H1 (cell line): ENCODE data around the gene CCNK. TPM values are rescaled to one million over a fixed set of nuclear protein-coding genes. Genes with fewer than 3 reads are reported as not detected.

Experiments
- CTCF ChIA-PET: fragments of 300-600 bp; sonication (Branson Sonifier 250); formaldehyde crosslinking; loops from one replicate; lab custom pipeline; 2021; ENCODE audit not compliant: partially characterized antibody; lab: Charles Lee
- POLR2A ChIA-PET: fragments of 300-600 bp; sonication (Branson Sonifier 250); formaldehyde crosslinking; loops from one replicate; lab custom pipeline; 2021; ENCODE audit warnings: inconsistent platforms; ENCODE audit not compliant: partially characterized antibody; lab: Charles Lee
- DNase-seq, 2 experiments: peaks; one replicate each; pipeline versions ENCODE4 v3.0.0 to v3.0.0-alpha.2; 2010 to 2022; ENCODE audit warnings: low spot score in 2 of 2, low read depth in 1 of 2, mixed read lengths in 1 of 2
- FAIRE-seq: peaks from 2 replicates; lab custom pipeline; 2011; peaks lifted over from hg19 to GRCh38; lab: Jason Lieb, UNC
- H2AFZ ChIP-seq: 2 replicates; pipeline ENCODE4 v1.8.1; 2012; ENCODE audit warnings: low read length, inconsistent platforms
- H2AK5ac ChIP-seq: 2 replicates; pipeline ENCODE4 v1.6.1; 2013; ENCODE audit warnings: low read depth, low read length
- H2BK120ac ChIP-seq: replicated peaks from 2 replicates; pipeline ENCODE3; 2013; ENCODE audit warnings: low read depth, low read length, inconsistent platforms
- H2BK12ac ChIP-seq: 2 replicates; pipeline ENCODE4 v1.6.1; 2013; ENCODE audit warnings: low read depth, low read length
- H2BK15ac ChIP-seq: 2 replicates; pipeline ENCODE4 v1.6.1; 2013; ENCODE audit warnings: low read length
- H2BK20ac ChIP-seq: 2 replicates; pipeline ENCODE4 v1.6.1; 2013; ENCODE audit warnings: low read length
- H2BK5ac ChIP-seq: 2 replicates; pipeline ENCODE4 v1.6.1; 2013; ENCODE audit warnings: low read depth, low read length
- H3K14ac ChIP-seq: 2 replicates; pipeline ENCODE4 v1.6.1; 2013; ENCODE audit warnings: inconsistent platforms; ENCODE audit not compliant: insufficient read length
- H3K18ac ChIP-seq: 2 replicates; pipeline ENCODE4 v1.6.1; 2013; ENCODE audit warnings: low read length; ENCODE audit errors: extremely low read depth
- H3K23ac ChIP-seq: 2 replicates; pipeline ENCODE4 v1.6.1; 2013; ENCODE audit warnings: inconsistent platforms; ENCODE audit not compliant: insufficient read length
- H3K23me2 ChIP-seq: 2 replicates; pipeline ENCODE4 v1.6.1; 2013; ENCODE audit warnings: low read depth, low read length
- H3K27ac ChIP-seq: 2 replicates; pipeline ENCODE4 v1.6.1; 2011; ENCODE audit warnings: low read depth, low read length, inconsistent platforms
- H3K27me3 ChIP-seq, 4 experiments: replicated peaks in 1 of 4; 1 replicate in 1 of 4; 2 replicates in 3 of 4; pipeline versions ENCODE4 v1.6.1 to v1.8.1; 2011 to 2013; ENCODE audit warnings: low read length in 3 of 4, mild to moderate bottlenecking in 3 of 4, inconsistent platforms in 2 of 4, mixed read lengths in 2 of 4, moderate library complexity in 1 of 4; ENCODE audit not compliant: control insufficient read depth in 3 of 4, insufficient read depth in 3 of 4; ENCODE audit errors: extremely low read depth in 1 of 4
- H3K36me3 ChIP-seq, 4 experiments: 2 replicates each; pipeline versions ENCODE4 v1.6.1 to v1.8.1; 2011 to 2013; ENCODE audit warnings: mild to moderate bottlenecking in 4 of 4, low read length in 3 of 4, moderate library complexity in 2 of 4, control low read depth in 1 of 4, inconsistent platforms in 1 of 4; ENCODE audit not compliant: insufficient read depth in 4 of 4, control insufficient read depth in 2 of 4
- H3K4ac ChIP-seq: replicated peaks from 2 replicates; pipeline ENCODE3; 2013; ENCODE audit warnings: low read length, low read depth, mixed read lengths, inconsistent platforms; ENCODE audit not compliant: insufficient read length
- H3K4me1 ChIP-seq, 4 experiments: replicated peaks in 1 of 4; 1 replicate in 1 of 4; 2 replicates in 3 of 4; pipeline versions ENCODE4 v1.6.1 to v1.8.1; 2011 to 2013; ENCODE audit warnings: low read length in 3 of 4, inconsistent platforms in 2 of 4, mixed read lengths in 1 of 4; ENCODE audit not compliant: insufficient read depth in 4 of 4, control insufficient read depth in 3 of 4
- H3K4me2 ChIP-seq, 2 experiments: 2 replicates each; pipeline versions ENCODE4 v1.6.1 to v1.8.1; 2011 to 2013; ENCODE audit warnings: low read depth in 2 of 2, low read length in 2 of 2, control low read depth in 1 of 2, inconsistent platforms in 1 of 2, mild to moderate bottlenecking in 1 of 2; ENCODE audit not compliant: insufficient read depth in 1 of 2
- H3K4me3 ChIP-seq, 4 experiments: fragments of 200-600, 300-600 bp in 1 of 4; sonication (generic), shearing (Covaris generic), sonication (Bioruptor Twin) in 1 of 4; 2 replicates each; pipeline versions ENCODE4 v1.5.1 to v1.8.1; 2011 to 2016; ENCODE audit warnings: low read length in 4 of 4, low read depth in 3 of 4, control low read depth in 2 of 4, inconsistent platforms in 2 of 4, mild to moderate bottlenecking in 2 of 4, mixed read lengths in 1 of 4, moderate library complexity in 1 of 4; ENCODE audit not compliant: insufficient read depth in 2 of 4; ENCODE audit errors: extremely low read depth in 1 of 4
- H3K56ac ChIP-seq: replicated peaks from 2 replicates; pipeline ENCODE3; 2013; ENCODE audit warnings: low read depth, mild to moderate bottlenecking, mixed read lengths, low read length, inconsistent platforms; ENCODE audit not compliant: insufficient read length
- H3K79me1 ChIP-seq: 2 replicates; pipeline ENCODE4 v1.6.1; 2013; ENCODE audit warnings: low read depth, low read length, control low read depth
- H3K79me2 ChIP-seq, 2 experiments: 2 replicates each; pipeline versions ENCODE4 v1.6.1 to v1.8.1; 2012 to 2013; ENCODE audit warnings: low read length in 2 of 2, mild to moderate bottlenecking in 2 of 2, inconsistent platforms in 1 of 2; ENCODE audit not compliant: insufficient read depth in 2 of 2, control insufficient read depth in 1 of 2
- H3K9ac ChIP-seq, 4 experiments: replicated peaks in 1 of 4; 1 replicate in 1 of 4; 2 replicates in 3 of 4; pipeline versions ENCODE4 v1.6.1 to v1.8.1; 2011 to 2013; ENCODE audit warnings: low read depth in 3 of 4, low read length in 3 of 4, control low read depth in 2 of 4, mild to moderate bottlenecking in 2 of 4, moderate library complexity in 2 of 4, inconsistent platforms in 1 of 4; ENCODE audit errors: extremely low read depth in 1 of 4
- H3K9me3 ChIP-seq, 2 experiments: 2 replicates each; pipeline versions ENCODE4 v1.6.1 to v1.8.1; 2012 to 2013; ENCODE audit warnings: mild to moderate bottlenecking in 2 of 2, moderate library complexity in 2 of 2, control low read depth in 1 of 2, inconsistent platforms in 1 of 2, low read depth in 1 of 2, low read length in 1 of 2, mixed read lengths in 1 of 2; ENCODE audit not compliant: insufficient read depth in 2 of 2
- H4K20me1 ChIP-seq, 2 experiments: replicated peaks in 1 of 2; 2 replicates each; pipeline versions ENCODE3 to v1.8.1; 2011 to 2013; ENCODE audit warnings: inconsistent platforms in 2 of 2, low read length in 2 of 2, mild to moderate bottlenecking in 1 of 2; ENCODE audit not compliant: insufficient read depth in 2 of 2, control insufficient read depth in 1 of 2
- H4K5ac ChIP-seq: 2 replicates; pipeline ENCODE4 v1.6.1; 2013; ENCODE audit warnings: low read length, low read depth, mixed read lengths, inconsistent platforms; ENCODE audit not compliant: insufficient read length
- H4K8ac ChIP-seq: 2 replicates; pipeline ENCODE4 v1.8.0; 2013; ENCODE audit warnings: mild to moderate bottlenecking, moderate library complexity, low read length, inconsistent platforms; ENCODE audit not compliant: insufficient read depth; ENCODE audit errors: extremely low read depth
- H4K91ac ChIP-seq: replicated peaks from 2 replicates; pipeline ENCODE3; 2013; ENCODE audit warnings: low read length, mixed read lengths, inconsistent platforms; ENCODE audit not compliant: insufficient read length
- CBX5 ChIP-seq: fragments of 300-800, 300-1000 bp; sonication (generic); IDR thresholded peaks from 2 replicates; pipeline ENCODE4 v1.7.1; 2016; ENCODE audit warnings: antibody characterized with exemption, low read length, low read depth
- CBX8 ChIP-seq: fragments of 300-800, 300-1000 bp; sonication (generic); IDR thresholded peaks from 2 replicates; pipeline ENCODE4 v1.7.1; 2016; ENCODE audit warnings: low read depth, low read length, borderline replicate concordance
- CREB1 ChIP-seq: IDR thresholded peaks from 2 replicates; pipeline ENCODE4 v1.6.1; 2012; ENCODE audit warnings: inconsistent platforms
- FOSL1 ChIP-seq: IDR thresholded peaks from 2 replicates; pipeline ENCODE4 v1.6.1; 2011; ENCODE audit warnings: mild to moderate bottlenecking, low read depth, low read length, moderate library complexity; ENCODE audit not compliant: insufficient read depth
- KDM4A ChIP-seq: IDR thresholded peaks from one replicate; pipeline ENCODE4 v1.7.1; 2012; ENCODE audit warnings: low read depth, mild to moderate bottlenecking, moderate library complexity, low read length, inconsistent platforms; ENCODE audit not compliant: severe bottlenecking
- KDM5A ChIP-seq: fragments of 200-600 bp; IDR thresholded peaks from 2 replicates; pipeline ENCODE4 v1.7.1; 2012; ENCODE audit warnings: mild to moderate bottlenecking, low read length, inconsistent platforms, mixed read lengths
- PHF8 ChIP-seq: fragments of 200-600 bp; sonication (generic); conservative IDR thresholded peaks from 2 replicates; pipeline ENCODE4 v1.7.1; 2012; ENCODE audit warnings: low read depth, mild to moderate bottlenecking, inconsistent platforms, low read length, moderate library complexity
- SRF ChIP-seq: IDR thresholded peaks from 2 replicates; pipeline ENCODE4 v1.6.1; 2011; ENCODE audit warnings: mild to moderate bottlenecking, low read depth, low read length, moderate library complexity
- TBP ChIP-seq: IDR thresholded peaks from 2 replicates; pipeline ENCODE4 v1.6.1; 2011; ENCODE audit warnings: low read depth, low read length, improper control_type of control experiment
- WGBS, 2 experiments: shearing (Covaris generic) in 1 of 2; methylation state at CpG; one replicate each; pipeline versions ENCODE4 v1.1.6 to v1.1.7; 2013 to 2015; ENCODE audit warnings: low lambda C conversion rate in 2 of 2, mixed read lengths in 2 of 2, inconsistent platforms in 1 of 2, low coverage in 1 of 2, missing lambda C conversion rate in 1 of 2; ENCODE audit not compliant: insufficient replicate concordance in 2 of 2, insufficient coverage in 1 of 2, insufficient read length in 1 of 2; ENCODE audit errors: extremely low coverage in 1 of 2, missing lambda C conversion rate in 1 of 2; 5-methylcytosine and 5-hydroxymethylcytosine counted together
- polyA plus RNA-seq, 7 experiments: library from polyadenylated mRNA; depleted of rRNA in 3 of 7; stranded (reverse) in 5 of 7; unstranded in 2 of 7; fragments of >200 nt in 5 of 7; fragments of 200-250 nt in 2 of 7; gene quantifications; 1 replicate in 5 of 7; 2 replicates in 1 of 7; 4 replicates in 1 of 7; pipeline versions ENCODE4 v1.2.1 to v1.2.3, GENCODE V29; 2011 to 2013; ENCODE audit warnings: missing spikeins in 2 of 7, mixed read lengths in 2 of 7
- total RNA-seq: library from RNA; stranded (reverse); fragmentation: NEBNext Ultra II Directional; extraction: Animal tissue kit (Norgen Biotek cat#: 25700); gene quantifications from 2 replicates; pipeline ENCODE4 v1.2.1, GENCODE V29; 2021
- TF ChIP-seq, protein P1 (sequence below), 3 experiments: IDR thresholded peaks; 1 replicate in 2 of 3; 2 replicates in 1 of 3; pipeline versions ENCODE4 v1.5.1 to v1.6.1; 2011; ENCODE audit warnings: low read length in 3 of 3, mild to moderate bottlenecking in 3 of 3, inconsistent platforms in 2 of 3, low read depth in 1 of 3, moderate library complexity in 1 of 3; ENCODE audit not compliant: insufficient read depth in 1 of 3; ENCODE audit errors: control extremely low read depth in 1 of 3
- TF ChIP-seq, protein P2 (sequence below): IDR thresholded peaks from 2 replicates; pipeline ENCODE4 v1.6.1; 2012; ENCODE audit warnings: inconsistent platforms

The CCNK gene
- total and polyA plus RNA-seq, 2 of the 8 experiments (the other 6 are each of a cell fraction or from before 2014, with no cell fraction given), result 10.7 to 82.7 TPM

DNA sequence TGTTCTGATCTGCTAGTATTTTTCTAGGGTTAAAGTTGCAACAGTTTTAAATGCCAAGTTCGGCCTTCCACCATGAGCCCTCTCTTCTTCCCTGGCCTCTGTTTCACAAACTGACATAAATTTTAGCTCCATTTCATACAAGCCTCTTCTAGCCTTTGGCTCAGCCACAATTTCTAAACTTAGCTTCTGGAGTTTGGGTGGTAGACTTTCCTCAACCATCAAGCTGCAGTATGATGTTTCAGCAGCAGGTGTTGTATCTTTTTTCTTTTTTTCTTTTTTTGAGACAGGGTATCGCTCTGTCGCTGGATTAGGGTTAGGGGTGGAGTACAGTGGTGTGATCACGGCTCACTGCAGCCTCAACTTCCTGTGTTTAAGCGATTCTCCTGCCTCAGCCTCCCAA, 30.0 kb upstream of the CCNK start:
- H3K23ac ChIP-seq, result no peak overlapping the region
- H3K23me2 ChIP-seq, result no peaks in the 10 kb centered on the region
- peaks cover 0 to 9% (median 4%) of the 10 kb centered on the region in 4 experiments; a peak in 2 of 8 replicates for H3K36me3 ChIP-seq
- no peak overlapping the region for H2AK5ac ChIP-seq
- H2BK20ac ChIP-seq, result no peak overlapping the region
- CTCF ChIA-PET, result interaction anchor here (0.6 to 2.6 kb wide), 4 partner anchors 9 to 61 kb away, joined by 4 to 24 read pairs (median 8); no protein-coding TSS in a partner anchor
- DNase-seq, result no peak
- no peak overlapping the region for H3K56ac ChIP-seq
- H2BK5ac ChIP-seq, result no peak overlapping the region
- peaks cover 0 to 4% of the 10 kb centered on the region in 2 experiments for H4K20me1 ChIP-seq
- H3K4me2 ChIP-seq, result no peak overlapping the region
- H3K79me2 ChIP-seq, result no peaks in the 10 kb centered on the region
- no peak overlapping the region for H2BK15ac ChIP-seq
- no peak overlapping the region for H3K4me3 ChIP-seq
- no peak overlapping the region for H3K27ac ChIP-seq
- no peak overlapping the region for H4K5ac ChIP-seq
- H3K18ac ChIP-seq, result no peak overlapping the region
- no peak overlapping the region for H3K4ac ChIP-seq
- H3K14ac ChIP-seq, result no peak overlapping the region
- no peak overlapping the region for H4K8ac ChIP-seq
- H2BK120ac ChIP-seq, result no peak overlapping the region
- no peak for FAIRE-seq
- H3K4me1 ChIP-seq, result no peaks in the 10 kb centered on the region
- H3K9ac ChIP-seq, result no peak overlapping the region
- H2AFZ ChIP-seq, result no peak overlapping the region
- H4K91ac ChIP-seq, result no peak overlapping the region
- no peaks in the 10 kb centered on the region for H3K79me1 ChIP-seq
- H2BK12ac ChIP-seq, result no peak overlapping the region
- POLR2A ChIA-PET, result no interaction called here
- H3K9me3 ChIP-seq, result no peaks in the 10 kb centered on the region
- no peaks in the 10 kb centered on the region for H3K27me3 ChIP-seq
- 85% methylated on average over 5 of the region's 5 CpGs; no CpG with 5 or more reads in 1 of the 2 experiments for WGBS, 2 experiments
- TF ChIP-seq CBX8 (no peak), KDM5A (no peak), PHF8 (no peak), KDM4A (no peak), SRF (no peak), CREB1 (no peak), FOSL1 (no peak), TBP (no peak), CBX5 (no peak)
- TF ChIP-seq, protein P1, sequence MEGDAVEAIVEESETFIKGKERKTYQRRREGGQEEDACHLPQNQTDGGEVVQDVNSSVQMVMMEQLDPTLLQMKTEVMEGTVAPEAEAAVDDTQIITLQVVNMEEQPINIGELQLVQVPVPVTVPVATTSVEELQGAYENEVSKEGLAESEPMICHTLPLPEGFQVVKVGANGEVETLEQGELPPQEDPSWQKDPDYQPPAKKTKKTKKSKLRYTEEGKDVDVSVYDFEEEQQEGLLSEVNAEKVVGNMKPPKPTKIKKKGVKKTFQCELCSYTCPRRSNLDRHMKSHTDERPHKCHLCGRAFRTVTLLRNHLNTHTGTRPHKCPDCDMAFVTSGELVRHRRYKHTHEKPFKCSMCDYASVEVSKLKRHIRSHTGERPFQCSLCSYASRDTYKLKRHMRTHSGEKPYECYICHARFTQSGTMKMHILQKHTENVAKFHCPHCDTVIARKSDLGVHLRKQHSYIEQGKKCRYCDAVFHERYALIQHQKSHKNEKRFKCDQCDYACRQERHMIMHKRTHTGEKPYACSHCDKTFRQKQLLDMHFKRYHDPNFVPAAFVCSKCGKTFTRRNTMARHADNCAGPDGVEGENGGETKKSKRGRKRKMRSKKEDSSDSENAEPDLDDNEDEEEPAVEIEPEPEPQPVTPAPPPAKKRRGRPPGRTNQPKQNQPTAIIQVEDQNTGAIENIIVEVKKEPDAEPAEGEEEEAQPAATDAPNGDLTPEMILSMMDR (IDR thresholded peaks at IDR 0.05; ENCODE audit: control extremely low read depth in 1 of 3, insufficient read depth in 1 of 3, low read depth in 1 of 3, low read length in 3 of 3), result no peak
- TF ChIP-seq, protein P2, sequence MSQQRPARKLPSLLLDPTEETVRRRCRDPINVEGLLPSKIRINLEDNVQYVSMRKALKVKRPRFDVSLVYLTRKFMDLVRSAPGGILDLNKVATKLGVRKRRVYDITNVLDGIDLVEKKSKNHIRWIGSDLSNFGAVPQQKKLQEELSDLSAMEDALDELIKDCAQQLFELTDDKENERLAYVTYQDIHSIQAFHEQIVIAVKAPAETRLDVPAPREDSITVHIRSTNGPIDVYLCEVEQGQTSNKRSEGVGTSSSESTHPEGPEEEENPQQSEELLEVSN, result no peak
